PC-3 (cell line): ENCODE data around the gene ZNF2.

Experiments
- EZH2 ChIP-seq: fragments of 300-600 bp; sonication (generic); IDR thresholded peaks from one replicate; pipeline ENCODE4 v1.6.1; 2017; ENCODE audit warnings: antibody characterized with exemption, mild to moderate bottlenecking, low read length; ENCODE audit not compliant: unreplicated experiment
- EZH2phosphoT487 ChIP-seq: fragments of 300-600 bp; sonication (generic); IDR thresholded peaks from 2 replicates; pipeline ENCODE4 v1.6.1; 2018; ENCODE audit warnings: mild to moderate bottlenecking, antibody characterized with exemption, low read length, borderline replicate concordance
- TF ChIP-seq, protein P1 (sequence below): fragments of 300-600 bp; sonication (generic); conservative IDR thresholded peaks from 2 replicates; pipeline ENCODE4 v1.5.1; 2017; ENCODE audit warnings: antibody characterized with exemption, low read depth, mild to moderate bottlenecking, low read length

DNA sequence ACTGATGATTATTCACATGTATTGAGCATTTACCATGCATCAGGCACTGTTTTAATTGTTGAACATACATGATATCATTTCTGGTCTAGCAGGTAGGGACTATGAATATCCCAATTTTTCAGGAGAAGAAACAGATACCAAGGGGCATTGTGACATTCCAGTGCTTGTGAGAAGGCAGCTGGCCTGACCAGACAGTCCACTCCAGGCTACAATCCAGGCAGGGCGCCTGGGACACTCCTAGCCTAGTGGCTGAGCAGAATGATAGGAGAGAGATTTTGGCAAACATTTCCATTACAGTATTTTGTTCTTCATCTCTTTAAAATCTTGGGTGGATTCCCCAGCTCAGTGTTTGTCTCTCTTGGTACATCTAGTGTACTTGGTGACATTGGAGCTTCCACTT is 66.6 kb downstream of the ZNF2 start:
- TF ChIP-seq, protein P1, sequence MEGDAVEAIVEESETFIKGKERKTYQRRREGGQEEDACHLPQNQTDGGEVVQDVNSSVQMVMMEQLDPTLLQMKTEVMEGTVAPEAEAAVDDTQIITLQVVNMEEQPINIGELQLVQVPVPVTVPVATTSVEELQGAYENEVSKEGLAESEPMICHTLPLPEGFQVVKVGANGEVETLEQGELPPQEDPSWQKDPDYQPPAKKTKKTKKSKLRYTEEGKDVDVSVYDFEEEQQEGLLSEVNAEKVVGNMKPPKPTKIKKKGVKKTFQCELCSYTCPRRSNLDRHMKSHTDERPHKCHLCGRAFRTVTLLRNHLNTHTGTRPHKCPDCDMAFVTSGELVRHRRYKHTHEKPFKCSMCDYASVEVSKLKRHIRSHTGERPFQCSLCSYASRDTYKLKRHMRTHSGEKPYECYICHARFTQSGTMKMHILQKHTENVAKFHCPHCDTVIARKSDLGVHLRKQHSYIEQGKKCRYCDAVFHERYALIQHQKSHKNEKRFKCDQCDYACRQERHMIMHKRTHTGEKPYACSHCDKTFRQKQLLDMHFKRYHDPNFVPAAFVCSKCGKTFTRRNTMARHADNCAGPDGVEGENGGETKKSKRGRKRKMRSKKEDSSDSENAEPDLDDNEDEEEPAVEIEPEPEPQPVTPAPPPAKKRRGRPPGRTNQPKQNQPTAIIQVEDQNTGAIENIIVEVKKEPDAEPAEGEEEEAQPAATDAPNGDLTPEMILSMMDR, result no peak
- TF ChIP-seq EZH2 (no peak), EZH2phosphoT487 (no peak)
